ENCODE measurements around the gene CRMP1. TPM values are rescaled to one million over a fixed set of nuclear protein-coding genes. Genes with fewer than 3 reads are reported as not detected.
"Not testable (repeated sequence)": the region's sequence is repeated elsewhere in the genome, so short reads cannot be mapped to it uniquely, and the experiment has no call there.

CRMP1 gene
- total and polyA plus RNA-seq, 2 experiments from 2014 or later = 1.3 TPM; not detected in 1

DNA sequence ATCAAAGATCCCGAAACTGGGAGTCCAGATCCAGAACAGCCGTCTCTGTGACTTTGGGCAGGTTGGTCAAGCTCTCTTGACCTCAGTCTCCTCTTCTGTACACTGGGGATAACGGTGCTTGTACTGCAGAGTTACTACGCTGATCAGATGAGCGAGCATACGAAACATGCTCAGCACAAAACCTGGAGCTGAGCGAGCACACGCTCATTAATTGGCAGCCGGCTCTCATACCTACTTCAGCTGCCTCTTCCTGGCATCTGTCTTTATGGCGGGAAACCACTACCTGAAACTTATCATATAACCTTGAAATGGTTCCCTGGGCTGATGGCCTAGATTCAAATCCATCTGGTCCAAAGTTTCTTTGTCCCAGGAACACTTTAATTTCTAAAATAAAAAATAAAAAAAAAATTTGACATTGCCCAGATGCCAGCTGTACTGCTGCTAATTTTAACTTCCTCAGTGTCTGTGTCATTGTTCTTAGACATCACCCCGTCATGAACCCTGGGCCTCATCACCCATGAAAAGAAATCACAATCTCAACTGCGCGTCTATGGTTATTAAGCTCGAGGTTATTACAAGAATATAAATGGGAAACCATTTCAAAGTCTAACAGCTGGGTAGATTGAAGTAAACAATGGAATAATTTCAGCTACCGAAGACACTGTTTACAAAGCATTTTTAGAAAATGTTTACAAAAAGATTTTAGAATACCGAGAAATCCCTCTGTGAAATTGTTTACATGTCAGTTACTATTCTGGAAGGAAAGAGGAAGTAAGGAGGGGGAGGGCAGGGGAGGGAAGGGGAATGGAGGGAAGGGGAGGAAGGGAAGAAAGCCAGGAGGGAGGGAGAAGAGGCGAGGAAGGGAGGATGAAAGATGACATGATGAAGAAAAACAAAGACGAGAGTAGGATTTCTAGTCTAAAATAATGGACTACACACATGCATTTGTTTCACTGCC, 49.0 kb downstream of the CRMP1 start:
- Histone ChIP-seq H3F3A (ENCODE audit: insufficient read depth) (no peaks in the 10 kb centered on the region), H3K9me3 (ENCODE audit: low read depth) (no peaks in the 10 kb centered on the region), H3K27ac (no peak overlapping the region), H3K4me3 (no peak overlapping the region), H3K4me1 (ENCODE audit: insufficient read depth) (peaks cover 5% of the 10 kb centered on the region; the same call in 1 of the 2 replicates), H4K20me1 (ENCODE audit: insufficient read depth) (no peaks in the 10 kb centered on the region), H3K79me2 (ENCODE audit: insufficient read depth) (no peaks in the 10 kb centered on the region), H3K9me2 (ENCODE audit: insufficient read depth) (no peaks in the 10 kb centered on the region), H3K9ac (no peak overlapping the region), H3K36me3 (ENCODE audit: low read depth) (no peaks in the 10 kb centered on the region), H2AFZ (no peak overlapping the region), H3K27me3 (replicated peaks; ENCODE audit: insufficient read depth) (peaks cover 4% of the 10 kb centered on the region; the same call in 1 of the 2 replicates), H3K4me2 (ENCODE audit: unreplicated experiment) (no peak overlapping the region)
- WGBS, 2 experiments (ENCODE audit: low coverage in 1 of 2, low lambda C conversion rate in 2 of 2, missing lambda C conversion rate in 2 of 2) = 67 to 70% methylated on average over 17 to 18 of the region's 18 CpGs
- in situ Hi-C loops (cut with MboI) = no loop called here
- TF ChIP-seq EZH2 (IDR thresholded peaks at IDR 0.05; ENCODE audit: insufficient read depth, poor library complexity, severe bottlenecking) (no peak), EZH2phosphoT487 (IDR thresholded peaks at IDR 0.05; ENCODE audit: insufficient read depth, low read depth) (no peak)
- no peak for DNase-seq

DNA sequence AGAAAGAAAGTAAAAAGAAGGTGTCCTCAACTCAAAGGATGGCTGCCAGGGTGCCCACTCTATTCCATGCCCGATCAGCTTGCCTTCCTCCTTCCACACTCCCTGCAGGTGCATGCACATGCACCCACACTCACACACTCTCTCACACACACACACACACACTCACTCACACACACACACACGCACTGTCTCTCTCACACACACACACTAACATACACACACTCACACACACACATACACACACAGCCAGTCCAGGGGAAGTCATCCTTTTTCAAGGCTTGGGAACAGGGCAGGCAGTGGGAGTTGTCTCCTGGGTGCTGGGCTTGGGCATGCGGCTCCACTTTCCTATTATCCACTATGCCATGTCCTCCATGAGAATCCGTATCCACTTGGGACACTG, 50.4 kb downstream of the CRMP1 start:
- H3K4me3 ChIP-seq = no peak overlapping the region
- H3K79me2 ChIP-seq (ENCODE audit: insufficient read depth) = no peaks in the 10 kb centered on the region
- no peaks in the 10 kb centered on the region for H4K20me1 ChIP-seq (ENCODE audit: insufficient read depth)
- H3K27ac ChIP-seq = no peak overlapping the region
- WGBS, 2 experiments (ENCODE audit: low coverage in 1 of 2, low lambda C conversion rate in 2 of 2, missing lambda C conversion rate in 2 of 2) = 73 to 85% methylated on average over 4 of the region's 4 CpGs
- no peak overlapping the region for H3K4me2 ChIP-seq (ENCODE audit: unreplicated experiment)
- H3K9me2 ChIP-seq (ENCODE audit: insufficient read depth) = no peaks in the 10 kb centered on the region
- H3K4me1 ChIP-seq (ENCODE audit: insufficient read depth) = peaks cover 5% of the 10 kb centered on the region; the same call in 1 of the 2 replicates
- no peaks in the 10 kb centered on the region for H3F3A ChIP-seq (ENCODE audit: insufficient read depth)
- no peaks in the 10 kb centered on the region for H3K36me3 ChIP-seq (ENCODE audit: low read depth)
- DNase-seq = no peak
- no peaks in the 10 kb centered on the region for H3K9me3 ChIP-seq (ENCODE audit: low read depth)
- H3K27me3 ChIP-seq (replicated peaks; ENCODE audit: insufficient read depth) = peaks cover 4% of the 10 kb centered on the region; the same call in 1 of the 2 replicates
- H2AFZ ChIP-seq = no peak overlapping the region
- in situ Hi-C loops (cut with MboI) = no loop called here
- no peak overlapping the region for H3K9ac ChIP-seq
- no peak for TF ChIP-seq EZH2 (IDR thresholded peaks at IDR 0.05; ENCODE audit: insufficient read depth, poor library complexity, severe bottlenecking)
- no peak for TF ChIP-seq EZH2phosphoT487 (IDR thresholded peaks at IDR 0.05; ENCODE audit: insufficient read depth, low read depth)

DNA sequence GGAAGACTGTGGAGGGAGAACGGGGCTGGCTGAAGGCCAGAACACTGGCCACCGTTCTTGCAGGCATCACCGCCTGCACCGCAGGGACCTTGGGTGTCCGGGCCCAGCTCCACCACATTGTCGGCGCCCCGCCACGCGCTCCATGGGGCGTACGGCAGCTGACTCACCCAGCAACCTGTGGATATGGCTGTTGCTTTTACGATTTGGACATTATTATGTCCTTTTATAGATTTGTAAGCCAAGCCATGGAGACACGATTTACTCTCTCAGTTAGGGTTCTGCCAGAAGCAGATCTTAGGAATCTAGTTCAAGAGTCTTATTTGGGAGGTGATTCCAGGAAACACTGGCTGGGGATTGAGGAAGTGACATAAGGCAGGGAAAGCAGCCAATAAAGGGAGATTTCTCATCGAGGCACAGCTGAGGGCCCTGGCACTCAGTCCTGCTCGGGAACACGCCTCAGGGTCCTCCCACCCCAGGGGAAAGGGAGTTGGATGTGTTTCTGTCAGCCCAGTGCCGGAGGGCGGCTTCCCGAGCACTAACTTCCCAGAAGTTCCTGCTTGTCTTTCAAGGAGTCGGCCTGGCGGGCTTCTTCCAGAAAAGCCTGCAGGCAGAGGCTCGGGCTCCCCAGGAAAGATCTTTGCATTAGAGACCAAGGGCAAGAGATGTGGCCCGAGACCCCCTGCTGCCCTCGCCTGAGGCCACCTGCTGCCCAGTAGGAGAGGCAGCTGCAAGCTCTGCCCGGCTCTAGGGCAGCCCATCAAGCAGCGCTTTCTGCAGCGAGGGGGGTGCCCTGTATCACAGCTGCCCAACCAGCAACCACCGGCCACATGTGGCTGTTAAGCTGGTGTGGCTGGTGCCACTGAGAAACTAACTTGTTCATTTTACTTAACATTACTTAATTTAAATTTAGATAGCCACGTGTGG, 52.9 kb downstream of the CRMP1 start:
- TF ChIP-seq EZH2phosphoT487 (IDR thresholded peaks at IDR 0.05; ENCODE audit: insufficient read depth, low read depth) = no peak
- TF ChIP-seq EZH2 (IDR thresholded peaks at IDR 0.05; ENCODE audit: insufficient read depth, poor library complexity, severe bottlenecking) = no peak
- H3K9ac ChIP-seq = no peak overlapping the region
- no peaks in the 10 kb centered on the region for H3K36me3 ChIP-seq (ENCODE audit: low read depth)
- peaks cover 4% of the 10 kb centered on the region; the same call in 1 of the 2 replicates for H3K27me3 ChIP-seq (replicated peaks; ENCODE audit: insufficient read depth)
- no peaks in the 10 kb centered on the region for H3K79me2 ChIP-seq (ENCODE audit: insufficient read depth)
- H3K27ac ChIP-seq = no peak overlapping the region
- H3F3A ChIP-seq (ENCODE audit: insufficient read depth) = no peaks in the 10 kb centered on the region
- in situ Hi-C loops (cut with MboI) = no loop called here
- peak overlapping the region; percentile 53 for H3K4me3 ChIP-seq
- H4K20me1 ChIP-seq (ENCODE audit: insufficient read depth) = no peaks in the 10 kb centered on the region
- peak; percentile 62 for DNase-seq
- peaks cover 5% of the 10 kb centered on the region; the same call in 1 of the 2 replicates for H3K4me1 ChIP-seq (ENCODE audit: insufficient read depth)
- H3K4me2 ChIP-seq (ENCODE audit: unreplicated experiment) = peak overlapping the region; percentile 73
- no peaks in the 10 kb centered on the region for H3K9me2 ChIP-seq (ENCODE audit: insufficient read depth)
- H2AFZ ChIP-seq = peak overlapping the region; percentile 77
- 7% methylated on average over 30 of the region's 30 CpGs for WGBS, 2 experiments (ENCODE audit: low coverage in 1 of 2, low lambda C conversion rate in 2 of 2, missing lambda C conversion rate in 2 of 2)
- H3K9me3 ChIP-seq (ENCODE audit: low read depth) = no peaks in the 10 kb centered on the region

DNA sequence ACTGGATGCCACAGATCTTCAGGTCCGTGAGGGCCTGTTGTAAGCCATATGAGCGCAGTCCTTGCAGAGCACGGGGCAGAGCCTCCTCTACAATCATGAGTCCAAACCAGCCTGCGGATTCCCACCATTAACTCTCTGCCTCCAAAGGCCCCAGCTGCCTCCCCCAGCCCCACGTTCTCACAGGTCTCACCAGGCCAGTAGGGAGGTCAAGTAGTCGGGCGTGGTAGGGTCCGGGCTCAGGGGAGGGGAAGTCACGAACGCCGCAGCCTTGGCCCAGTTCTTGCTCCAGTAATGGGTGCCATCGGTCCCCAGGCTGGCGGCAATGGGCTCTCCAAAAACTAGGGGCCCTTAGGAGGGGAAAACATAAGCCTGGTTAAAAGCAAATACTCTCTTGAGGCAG, 53.6 kb downstream of the CRMP1 start:
- peaks cover 4% of the 10 kb centered on the region; the same call in 1 of the 2 replicates for H3K27me3 ChIP-seq (replicated peaks; ENCODE audit: insufficient read depth)

DNA sequence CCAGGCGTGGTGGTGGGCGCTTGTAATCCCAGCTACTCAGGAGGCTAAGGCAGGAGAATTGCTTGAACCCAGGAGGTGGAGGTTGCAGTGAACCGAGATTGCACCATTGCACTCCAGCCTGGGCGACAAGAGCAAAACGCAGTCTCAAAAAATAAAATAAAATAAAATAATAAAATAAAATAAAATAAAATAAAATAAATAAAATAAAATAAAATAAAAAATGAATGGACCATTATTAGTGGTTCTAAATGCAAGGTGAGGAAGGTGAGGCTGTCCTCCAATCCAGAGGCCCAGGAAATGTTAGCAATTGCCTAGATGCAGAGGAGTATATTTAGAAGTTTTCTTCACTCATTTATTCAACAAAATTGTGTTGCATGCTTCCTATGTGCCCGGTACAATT, 55.4 kb downstream of the CRMP1 start:
- H3F3A ChIP-seq (ENCODE audit: insufficient read depth); in situ Hi-C loops (cut with MboI); H3K4me3 ChIP-seq; H3K9ac ChIP-seq; H3K4me2 ChIP-seq (ENCODE audit: unreplicated experiment); H3K79me2 ChIP-seq (ENCODE audit: insufficient read depth); H3K4me1 ChIP-seq (ENCODE audit: insufficient read depth); H3K36me3 ChIP-seq (ENCODE audit: low read depth); H2AFZ ChIP-seq; H4K20me1 ChIP-seq (ENCODE audit: insufficient read depth); DNase-seq; H3K27ac ChIP-seq; H3K9me3 ChIP-seq (ENCODE audit: low read depth); H3K9me2 ChIP-seq (ENCODE audit: insufficient read depth); H3K27me3 ChIP-seq (replicated peaks; ENCODE audit: insufficient read depth): not testable (repeated sequence)
- 85 to 89% methylated on average over 6 of the region's 6 CpGs for WGBS, 2 experiments (ENCODE audit: low coverage in 1 of 2, low lambda C conversion rate in 2 of 2, missing lambda C conversion rate in 2 of 2)

More for the DNA sequence above, 53.6 kb downstream of the CRMP1 start:
- Histone ChIP-seq H3K4me3 (no peak overlapping the region), H3K79me2 (ENCODE audit: insufficient read depth) (no peaks in the 10 kb centered on the region), H3K9me3 (ENCODE audit: low read depth) (no peaks in the 10 kb centered on the region), H3K4me1 (ENCODE audit: insufficient read depth) (peaks cover 5% of the 10 kb centered on the region; the same call in 1 of the 2 replicates), H3F3A (ENCODE audit: insufficient read depth) (no peaks in the 10 kb centered on the region), H3K27ac (no peak overlapping the region), H2AFZ (no peak overlapping the region), H4K20me1 (ENCODE audit: insufficient read depth) (no peaks in the 10 kb centered on the region), H3K9me2 (ENCODE audit: insufficient read depth) (no peaks in the 10 kb centered on the region), H3K4me2 (ENCODE audit: unreplicated experiment) (peak overlapping the region; percentile 73), H3K36me3 (ENCODE audit: low read depth) (no peaks in the 10 kb centered on the region), H3K9ac (no peak overlapping the region)
- in situ Hi-C loops (cut with MboI) = no loop called here
- 74 to 76% methylated on average over 13 of the region's 13 CpGs for WGBS, 2 experiments (ENCODE audit: low coverage in 1 of 2, low lambda C conversion rate in 2 of 2, missing lambda C conversion rate in 2 of 2)
- no peak for TF ChIP-seq EZH2phosphoT487 (IDR thresholded peaks at IDR 0.05; ENCODE audit: insufficient read depth, low read depth)
- TF ChIP-seq EZH2 (IDR thresholded peaks at IDR 0.05; ENCODE audit: insufficient read depth, poor library complexity, severe bottlenecking) = no peak
- DNase-seq = no peak
